ENCODE measurements around the gene C12orf75. TPM values are rescaled to one million over a fixed set of nuclear protein-coding genes. Genes with fewer than 3 reads are reported as not detected.

The C12orf75 gene
- total RNA-seq, 1 donor from 2014 or later = 163 TPM

DNA sequence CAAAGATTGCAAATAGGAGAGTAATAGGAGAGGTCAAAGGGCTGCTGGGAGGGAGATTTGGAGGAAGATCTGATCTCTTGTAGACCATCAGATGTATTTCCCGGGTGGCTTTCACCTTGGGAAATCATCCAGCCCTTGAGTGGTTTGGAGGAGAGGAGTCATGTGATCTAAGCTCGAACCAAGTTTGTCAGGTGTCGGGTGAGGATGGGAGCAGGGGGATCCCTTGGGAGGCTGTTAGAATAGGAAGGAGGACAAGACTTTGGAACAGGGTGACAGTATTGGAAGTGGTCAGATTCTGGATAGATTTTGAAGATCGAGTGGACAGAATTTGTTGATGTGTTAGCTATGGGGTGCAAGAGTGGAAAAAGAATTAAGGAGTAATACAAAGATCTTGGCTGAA lies 46.6 kb downstream of the C12orf75 start:
- no peaks in the 10 kb centered on the region for H3K9me3 Mint-ChIP-seq (ENCODE audit: unreplicated experiment)
- no peaks in the 10 kb centered on the region for H3K27me3 Mint-ChIP-seq (ENCODE audit: low read depth, unreplicated experiment)
- TF ChIP-seq, protein P1, sequence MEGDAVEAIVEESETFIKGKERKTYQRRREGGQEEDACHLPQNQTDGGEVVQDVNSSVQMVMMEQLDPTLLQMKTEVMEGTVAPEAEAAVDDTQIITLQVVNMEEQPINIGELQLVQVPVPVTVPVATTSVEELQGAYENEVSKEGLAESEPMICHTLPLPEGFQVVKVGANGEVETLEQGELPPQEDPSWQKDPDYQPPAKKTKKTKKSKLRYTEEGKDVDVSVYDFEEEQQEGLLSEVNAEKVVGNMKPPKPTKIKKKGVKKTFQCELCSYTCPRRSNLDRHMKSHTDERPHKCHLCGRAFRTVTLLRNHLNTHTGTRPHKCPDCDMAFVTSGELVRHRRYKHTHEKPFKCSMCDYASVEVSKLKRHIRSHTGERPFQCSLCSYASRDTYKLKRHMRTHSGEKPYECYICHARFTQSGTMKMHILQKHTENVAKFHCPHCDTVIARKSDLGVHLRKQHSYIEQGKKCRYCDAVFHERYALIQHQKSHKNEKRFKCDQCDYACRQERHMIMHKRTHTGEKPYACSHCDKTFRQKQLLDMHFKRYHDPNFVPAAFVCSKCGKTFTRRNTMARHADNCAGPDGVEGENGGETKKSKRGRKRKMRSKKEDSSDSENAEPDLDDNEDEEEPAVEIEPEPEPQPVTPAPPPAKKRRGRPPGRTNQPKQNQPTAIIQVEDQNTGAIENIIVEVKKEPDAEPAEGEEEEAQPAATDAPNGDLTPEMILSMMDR (IDR thresholded peaks at IDR 0.05; ENCODE audit: insufficient read depth, low read depth, low read length) = no peak
- no peak for TF ChIP-seq EZH2 (IDR thresholded peaks at IDR 0.05; ENCODE audit: insufficient read depth, low read length)
- H3K27ac Mint-ChIP-seq (ENCODE audit: unreplicated experiment) = no peak overlapping the region
- Histone ChIP-seq H3K4me3 (ENCODE audit: insufficient read depth, low read depth, low read length) (no peak overlapping the region), H3K9ac (ENCODE audit: low read length) (no peak overlapping the region), H3K36me3 (ENCODE audit: insufficient read depth, low read length) (peaks cover 6% of the 10 kb centered on the region), H3K4me2 (ENCODE audit: low read length) (no peak overlapping the region), H3K4me1 (ENCODE audit: insufficient read depth, low read length) (no peaks in the 10 kb centered on the region), H2AFZ (ENCODE audit: low read depth, low read length) (no peak overlapping the region), H3K27me3 (ENCODE audit: insufficient read depth, low read length) (no peaks in the 10 kb centered on the region), H3K9me3 (ENCODE audit: insufficient read depth, low read depth, low read length) (no peaks in the 10 kb centered on the region), H3K79me2 (ENCODE audit: insufficient read depth, low read length) (no peaks in the 10 kb centered on the region), H3K27ac (ENCODE audit: low read depth, low read length) (no peak overlapping the region), H4K20me1 (ENCODE audit: insufficient read depth, low read length) (peaks cover 3% of the 10 kb centered on the region)
- no peak overlapping the region for H3K4me3 Mint-ChIP-seq (ENCODE audit: unreplicated experiment)
- peaks cover 3% of the 10 kb centered on the region for H3K36me3 Mint-ChIP-seq (ENCODE audit: low read depth, unreplicated experiment)
- H3K4me1 Mint-ChIP-seq (ENCODE audit: low read depth, unreplicated experiment) = no peaks in the 10 kb centered on the region
- FAIRE-seq = no peak
- no peak for DNase-seq (ENCODE audit: low read depth)

DNA sequence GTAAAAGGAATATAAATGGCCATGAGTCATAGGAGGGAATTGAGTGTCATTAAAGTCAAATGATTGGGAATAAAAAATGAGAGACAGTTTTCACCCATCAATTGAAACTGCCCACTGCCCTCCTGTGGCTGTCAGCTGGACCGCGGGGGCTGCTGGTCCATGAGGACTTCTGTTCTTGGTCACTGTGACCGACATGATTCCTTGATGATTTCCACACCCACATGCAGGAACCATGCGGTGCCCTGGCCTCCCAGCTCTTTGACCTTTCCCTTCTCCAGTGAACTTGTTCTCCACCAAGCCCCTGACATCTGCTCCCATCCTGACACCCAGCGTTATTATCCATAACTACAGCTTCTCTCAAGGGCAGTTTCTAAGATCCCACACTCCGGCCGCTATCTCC lies 48.4 kb downstream of the C12orf75 start:
- Mint-ChIP-seq H3K9me3 (ENCODE audit: unreplicated experiment) (no peaks in the 10 kb centered on the region), H3K4me3 (ENCODE audit: unreplicated experiment) (no peak overlapping the region), H3K27ac (ENCODE audit: unreplicated experiment) (no peak overlapping the region), H3K4me1 (ENCODE audit: low read depth, unreplicated experiment) (no peaks in the 10 kb centered on the region), H3K27me3 (ENCODE audit: low read depth, unreplicated experiment) (no peaks in the 10 kb centered on the region), H3K36me3 (ENCODE audit: low read depth, unreplicated experiment) (no peaks in the 10 kb centered on the region)
- Histone ChIP-seq H2AFZ (ENCODE audit: low read depth, low read length) (no peak overlapping the region), H3K36me3 (ENCODE audit: insufficient read depth, low read length) (no peaks in the 10 kb centered on the region), H3K27ac (ENCODE audit: low read depth, low read length) (no peak overlapping the region), H3K79me2 (ENCODE audit: insufficient read depth, low read length) (no peaks in the 10 kb centered on the region), H3K4me3 (ENCODE audit: insufficient read depth, low read depth, low read length) (no peak overlapping the region), H4K20me1 (ENCODE audit: insufficient read depth, low read length) (peaks cover 3% of the 10 kb centered on the region), H3K9me3 (ENCODE audit: insufficient read depth, low read depth, low read length) (no peaks in the 10 kb centered on the region), H3K9ac (ENCODE audit: low read length) (no peak overlapping the region), H3K27me3 (ENCODE audit: insufficient read depth, low read length) (no peaks in the 10 kb centered on the region), H3K4me1 (ENCODE audit: insufficient read depth, low read length) (peaks cover 10% of the 10 kb centered on the region), H3K4me2 (ENCODE audit: low read length) (no peak overlapping the region)
- no peak for TF ChIP-seq EZH2 (IDR thresholded peaks at IDR 0.05; ENCODE audit: insufficient read depth, low read length)
- TF ChIP-seq, protein P1 (IDR thresholded peaks at IDR 0.05; ENCODE audit: insufficient read depth, low read depth, low read length) = peak; percentile 7
- FAIRE-seq = no peak
- DNase-seq (ENCODE audit: low read depth) = no peak

DNA sequence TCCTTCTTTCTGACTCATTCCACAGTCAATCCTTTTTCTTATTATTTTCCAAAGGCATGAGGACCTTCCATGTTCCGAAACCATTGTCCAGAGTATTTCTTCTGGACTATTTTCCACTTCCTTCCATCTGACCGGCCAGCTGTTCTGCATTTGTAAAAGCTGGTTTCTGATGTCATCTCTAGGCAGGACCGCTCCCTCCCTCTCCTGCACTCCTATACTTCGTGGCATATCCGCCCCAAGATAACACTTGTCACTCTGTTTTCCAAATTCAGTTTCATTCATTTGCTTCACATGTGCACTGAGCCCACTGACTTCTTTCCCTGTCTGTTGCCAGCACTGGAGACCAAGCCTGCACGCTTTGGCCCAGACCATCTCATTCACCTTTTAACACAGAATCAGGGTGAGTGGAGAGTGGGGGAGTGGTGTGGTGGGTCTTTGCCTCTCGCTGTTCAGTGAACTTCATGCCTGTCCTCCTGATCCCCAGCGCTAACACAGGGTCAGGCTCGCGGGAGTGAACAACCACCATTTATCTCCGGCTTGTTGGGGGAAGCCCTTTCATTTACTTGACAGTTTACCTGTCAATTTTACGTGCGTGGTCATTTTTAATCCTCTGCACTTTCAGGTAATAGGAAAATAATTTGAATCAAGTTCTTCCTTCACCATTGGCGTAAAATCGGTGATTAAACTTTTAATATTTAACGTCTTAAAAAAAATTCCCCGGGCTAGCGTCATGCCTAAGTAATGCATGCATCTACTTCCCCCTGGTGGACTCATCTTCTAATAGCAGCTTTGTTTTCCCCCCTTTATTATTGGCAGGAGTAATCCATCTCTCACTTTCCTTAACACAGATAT lies 52.5 kb downstream of the C12orf75 start:
- peak overlapping the region; percentile 57 for H2AFZ ChIP-seq (ENCODE audit: low read depth, low read length)

More for the DNA sequence above, 52.5 kb downstream of the C12orf75 start:
- Histone ChIP-seq H3K4me1 (ENCODE audit: insufficient read depth, low read length) (peaks cover 10% of the 10 kb centered on the region), H3K27ac (ENCODE audit: low read depth, low read length) (peak overlapping the region; percentile 65), H3K9ac (ENCODE audit: low read length) (peak overlapping the region; percentile 80), H4K20me1 (ENCODE audit: insufficient read depth, low read length) (no peaks in the 10 kb centered on the region), H3K79me2 (ENCODE audit: insufficient read depth, low read length) (no peaks in the 10 kb centered on the region), H3K9me3 (ENCODE audit: insufficient read depth, low read depth, low read length) (no peaks in the 10 kb centered on the region), H3K36me3 (ENCODE audit: insufficient read depth, low read length) (no peaks in the 10 kb centered on the region), H3K4me3 (ENCODE audit: insufficient read depth, low read depth, low read length) (peak overlapping the region; percentile 53), H3K27me3 (ENCODE audit: insufficient read depth, low read length) (no peaks in the 10 kb centered on the region), H3K4me2 (ENCODE audit: low read length) (peak overlapping the region; percentile 86)
- Mint-ChIP-seq H3K4me3 (ENCODE audit: unreplicated experiment) (no peak overlapping the region), H3K27me3 (ENCODE audit: low read depth, unreplicated experiment) (no peaks in the 10 kb centered on the region), H3K27ac (ENCODE audit: unreplicated experiment) (no peak overlapping the region), H3K4me1 (ENCODE audit: low read depth, unreplicated experiment) (peaks cover 11% of the 10 kb centered on the region), H3K9me3 (ENCODE audit: unreplicated experiment) (no peaks in the 10 kb centered on the region), H3K36me3 (ENCODE audit: low read depth, unreplicated experiment) (peaks cover 3% of the 10 kb centered on the region)
- DNase-seq (ENCODE audit: low read depth) (peak; percentile 60), FAIRE-seq (peak; percentile 88)
- TF ChIP-seq, protein P1 (IDR thresholded peaks at IDR 0.05; ENCODE audit: insufficient read depth, low read depth, low read length) = peak; percentile 94
- TF ChIP-seq EZH2 (IDR thresholded peaks at IDR 0.05; ENCODE audit: insufficient read depth, low read length) = no peak

Data from astrocyte (in vitro differentiated cells and primary cell).